Rectal smooth muscle tissue (tissue), 1 donor: ENCODE data around the gene CUEDC2.

Source experiments
- H3K27ac ChIP-seq: one replicate; pipeline ENCODE4 v1.7.0; 2013; ENCODE audit warnings: low read depth, low read length, inconsistent platforms
- H3K27me3 ChIP-seq: one replicate; pipeline ENCODE4 v1.7.0; 2013; ENCODE audit warnings: low read length; ENCODE audit not compliant: control insufficient read depth, insufficient read depth
- H3K36me3 ChIP-seq: one replicate; pipeline ENCODE4 v1.7.0; 2013; ENCODE audit warnings: low read length; ENCODE audit not compliant: control insufficient read depth, insufficient read depth
- H3K4me1 ChIP-seq: one replicate; pipeline ENCODE4 v1.7.0; 2013; ENCODE audit warnings: low read length; ENCODE audit not compliant: control insufficient read depth, insufficient read depth
- H3K4me3 ChIP-seq: one replicate; pipeline ENCODE4 v1.7.0; 2013; ENCODE audit warnings: low read length
- H3K9ac ChIP-seq: one replicate; pipeline ENCODE4 v1.7.0; 2013; ENCODE audit warnings: low read length

CUEDC2 gene

DNA sequence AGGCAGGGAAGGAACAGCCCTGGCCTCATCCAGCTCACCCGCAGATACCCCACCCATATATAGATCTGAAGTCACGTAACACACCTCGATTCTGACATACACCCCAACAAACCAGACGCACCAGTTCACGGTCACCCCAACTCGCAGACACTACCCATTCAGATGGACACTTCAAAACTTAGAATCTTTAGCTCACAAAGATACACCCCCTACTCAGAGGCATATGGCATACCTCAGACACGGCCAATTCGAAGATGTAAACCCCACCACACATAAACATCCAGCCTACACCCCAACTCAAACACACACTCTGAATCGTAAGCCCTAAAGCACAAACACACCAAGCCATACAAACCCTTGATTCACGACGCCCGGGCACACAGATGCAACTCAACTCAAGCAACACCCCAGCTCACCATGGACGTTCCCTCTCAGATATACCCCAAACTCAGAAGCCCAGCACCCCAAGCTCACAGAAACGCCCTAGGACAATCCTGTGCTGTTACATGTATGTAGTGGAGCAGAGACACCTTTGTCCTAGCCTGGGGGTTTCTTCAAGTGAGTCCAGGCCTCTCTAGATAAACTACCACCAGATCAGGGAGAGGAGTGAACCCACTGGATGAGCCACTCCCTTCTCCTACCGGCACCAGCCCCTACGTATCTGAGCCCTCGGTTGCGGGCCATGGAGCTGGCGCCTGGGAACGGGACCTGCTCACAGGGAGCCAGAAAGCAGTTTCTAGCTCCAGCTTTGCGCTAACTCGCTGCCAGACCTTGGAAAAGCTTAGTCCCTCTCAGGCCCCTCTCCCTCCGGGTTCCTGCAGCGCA, 22.6 kb downstream of the CUEDC2 start:
- H3K4me1 ChIP-seq: peaks cover 27% of the 10 kb centered on the region
- peak overlapping the region; percentile 50 for H3K9ac ChIP-seq
- H3K36me3 ChIP-seq: no peaks in the 10 kb centered on the region
- peaks cover 25% of the 10 kb centered on the region for H3K27me3 ChIP-seq
- peak overlapping the region; percentile 96 for H3K27ac ChIP-seq
- peak overlapping the region; percentile 62 for H3K4me3 ChIP-seq

DNA sequence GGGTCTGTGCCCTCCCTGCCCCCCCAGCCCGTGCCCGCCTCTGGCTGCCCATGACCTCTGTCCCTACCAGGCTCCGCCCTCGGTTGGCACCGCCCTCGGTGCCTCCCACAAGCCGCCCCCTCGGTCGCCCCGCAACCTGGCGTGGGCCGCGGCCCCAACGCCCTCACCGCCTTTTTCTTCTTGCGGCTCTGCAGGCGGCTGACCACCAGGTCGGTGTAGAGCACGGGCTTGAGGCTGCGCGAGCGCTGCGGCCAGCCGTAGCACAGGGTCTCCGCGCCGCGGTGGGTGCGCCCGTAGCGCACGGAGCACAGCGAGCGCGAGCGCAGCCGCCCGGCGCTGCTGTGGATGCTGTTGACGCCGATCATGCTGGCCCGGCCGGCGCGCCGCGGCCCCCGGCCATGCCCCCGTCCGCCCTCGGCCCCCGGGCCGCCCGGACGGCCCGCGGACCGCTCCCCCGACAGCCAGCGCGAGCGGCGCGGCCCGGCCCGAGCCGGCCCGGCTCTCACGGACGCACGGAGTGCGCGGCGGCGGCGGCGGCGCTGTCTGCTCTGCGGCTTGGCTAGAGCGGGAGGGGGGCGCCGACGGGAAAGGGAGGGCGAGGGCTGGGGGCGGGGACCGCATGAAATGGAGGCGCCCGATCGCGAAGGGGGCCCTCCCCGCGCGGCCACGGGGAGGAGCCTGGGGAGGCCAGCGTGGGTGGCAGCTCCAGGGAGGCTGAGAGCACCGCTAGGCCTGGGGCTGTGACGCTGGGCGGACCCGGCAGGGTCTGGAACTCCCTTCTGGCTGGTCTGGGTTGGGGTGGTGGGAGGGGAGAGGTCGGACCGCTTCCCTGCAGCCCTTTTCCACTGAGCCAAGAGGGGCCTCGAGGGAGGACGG, 23.4 kb downstream of the CUEDC2 start:
- peak overlapping the region; percentile 96 for H3K27ac ChIP-seq
- peaks cover 31% of the 10 kb centered on the region for H3K4me1 ChIP-seq
- no peaks in the 10 kb centered on the region for H3K36me3 ChIP-seq
- peaks cover 25% of the 10 kb centered on the region for H3K27me3 ChIP-seq
- peak overlapping the region; percentile 62 for H3K4me3 ChIP-seq
- peak overlapping the region; percentile 50 for H3K9ac ChIP-seq

DNA sequence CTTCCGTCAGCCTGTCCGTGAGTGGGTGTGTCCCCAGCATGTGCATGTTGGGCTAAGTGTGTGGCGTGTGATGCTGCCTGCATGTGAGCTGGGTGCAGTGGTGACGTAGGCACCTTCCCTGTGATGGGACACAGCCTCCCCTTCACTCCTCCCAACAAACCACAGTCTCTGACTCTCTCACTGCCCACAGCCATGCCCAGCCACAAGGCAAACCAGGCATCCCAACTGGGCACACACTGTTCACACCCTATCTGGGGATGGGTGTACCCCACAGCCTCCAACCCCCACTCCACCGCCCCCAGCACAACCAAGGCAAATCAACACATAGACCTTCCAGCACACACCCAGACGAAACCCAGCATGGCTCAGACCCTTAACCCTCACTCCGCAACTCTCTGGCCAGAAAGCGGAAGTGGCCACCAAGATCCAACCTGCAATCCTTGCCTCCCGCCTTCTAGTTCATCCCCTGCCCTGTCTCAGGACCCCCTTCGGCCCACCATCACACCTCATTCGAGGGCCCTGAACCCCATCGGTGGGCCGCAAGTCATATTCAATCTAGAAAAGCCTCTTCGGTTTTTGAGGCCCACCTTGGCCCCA, 24.1 kb downstream of the CUEDC2 start:
- peak overlapping the region; percentile 96 for H3K27ac ChIP-seq
- H3K9ac ChIP-seq: peak overlapping the region; percentile 46
- peaks cover 38% of the 10 kb centered on the region for H3K4me1 ChIP-seq
- peak overlapping the region; percentile 62 for H3K4me3 ChIP-seq
- no peaks in the 10 kb centered on the region for H3K36me3 ChIP-seq
- peaks cover 25% of the 10 kb centered on the region for H3K27me3 ChIP-seq

DNA sequence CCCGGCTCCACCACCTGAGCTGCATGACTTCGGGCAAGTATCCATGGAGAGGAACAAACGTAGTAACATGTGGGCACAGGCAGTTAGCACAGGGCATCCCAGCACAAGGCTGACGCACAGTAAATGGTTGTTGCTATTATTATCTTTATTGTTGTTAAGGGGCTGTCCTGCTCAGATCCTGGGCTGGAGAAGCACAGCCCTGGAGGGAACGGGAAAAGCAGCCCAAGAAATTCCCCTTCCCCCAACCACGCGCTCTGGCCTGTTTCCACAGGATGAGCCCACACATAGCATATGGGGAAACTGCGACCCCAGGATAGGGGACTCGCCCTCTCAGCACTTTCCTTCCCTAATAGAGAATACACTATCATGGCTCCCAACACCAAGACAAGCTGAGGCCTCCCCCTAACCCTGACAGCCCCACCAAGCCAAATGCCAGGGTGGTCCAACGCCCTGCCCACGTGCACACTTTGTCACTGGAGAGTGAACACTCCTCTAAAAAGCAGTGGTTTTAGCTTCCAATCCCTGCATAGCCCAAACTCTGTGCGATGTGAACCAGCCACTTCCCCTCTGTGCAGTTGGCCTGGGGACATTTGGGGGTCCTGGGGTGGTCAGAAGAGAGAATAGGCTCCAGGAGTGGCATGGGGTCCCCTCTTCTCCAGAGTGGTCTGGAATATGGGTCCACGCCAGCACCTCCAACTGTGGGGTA, 24.8 kb downstream of the CUEDC2 start:
- Histone ChIP-seq H3K9ac (peak overlapping the region; percentile 47), H3K36me3 (no peaks in the 10 kb centered on the region), H3K27me3 (peaks cover 25% of the 10 kb centered on the region), H3K4me3 (peak overlapping the region; percentile 37), H3K27ac (peak overlapping the region; percentile 96), H3K4me1 (peaks cover 40% of the 10 kb centered on the region)

DNA sequence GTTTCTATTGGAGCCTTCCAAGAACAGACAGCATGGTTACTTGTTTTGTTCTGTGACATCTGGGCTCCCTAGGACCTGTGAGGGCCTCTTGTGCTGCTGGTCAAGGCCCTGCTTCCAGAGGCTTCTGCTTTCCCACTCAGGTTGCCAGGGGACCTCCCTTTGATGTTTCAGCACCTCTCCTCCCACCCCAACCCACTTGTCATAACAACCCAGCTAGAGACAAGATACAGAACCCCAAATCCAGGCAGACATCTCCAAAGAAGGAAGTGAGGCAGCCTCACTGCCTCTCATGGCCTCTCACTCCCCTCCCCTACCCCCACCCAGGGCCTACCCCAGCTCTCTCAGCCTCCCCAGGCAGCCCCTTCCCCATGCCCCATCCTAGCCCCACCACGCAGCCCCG, 25.6 kb downstream of the CUEDC2 start:
- H3K36me3 ChIP-seq: peaks cover 3% of the 10 kb centered on the region
- H3K4me1 ChIP-seq: peaks cover 45% of the 10 kb centered on the region
- H3K27ac ChIP-seq: peak overlapping the region; percentile 96
- peaks cover 19% of the 10 kb centered on the region for H3K27me3 ChIP-seq
- H3K9ac ChIP-seq: no peak overlapping the region
- H3K4me3 ChIP-seq: peak overlapping the region; percentile 24

DNA sequence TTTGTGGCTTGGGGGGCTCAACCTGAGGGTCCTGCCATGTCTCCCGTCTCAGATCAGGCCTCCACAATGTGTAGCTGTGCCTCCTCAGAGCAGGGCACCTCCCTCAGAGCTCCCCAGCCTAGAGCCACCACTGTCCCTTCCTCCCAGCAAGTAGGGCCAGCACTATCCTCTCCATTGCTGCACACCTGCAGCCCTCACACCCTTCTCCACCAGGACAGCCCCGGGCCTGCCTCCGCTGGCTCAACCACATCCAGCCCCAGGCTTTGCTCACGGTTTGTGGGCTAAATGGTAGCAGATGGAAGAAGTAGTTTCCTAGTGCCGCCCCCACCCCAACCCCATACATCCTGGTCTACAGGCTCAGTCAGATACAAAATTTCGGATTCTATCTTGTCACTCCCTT, 26.7 kb downstream of the CUEDC2 start:
- H3K4me1 ChIP-seq: peaks cover 48% of the 10 kb centered on the region

DNA sequence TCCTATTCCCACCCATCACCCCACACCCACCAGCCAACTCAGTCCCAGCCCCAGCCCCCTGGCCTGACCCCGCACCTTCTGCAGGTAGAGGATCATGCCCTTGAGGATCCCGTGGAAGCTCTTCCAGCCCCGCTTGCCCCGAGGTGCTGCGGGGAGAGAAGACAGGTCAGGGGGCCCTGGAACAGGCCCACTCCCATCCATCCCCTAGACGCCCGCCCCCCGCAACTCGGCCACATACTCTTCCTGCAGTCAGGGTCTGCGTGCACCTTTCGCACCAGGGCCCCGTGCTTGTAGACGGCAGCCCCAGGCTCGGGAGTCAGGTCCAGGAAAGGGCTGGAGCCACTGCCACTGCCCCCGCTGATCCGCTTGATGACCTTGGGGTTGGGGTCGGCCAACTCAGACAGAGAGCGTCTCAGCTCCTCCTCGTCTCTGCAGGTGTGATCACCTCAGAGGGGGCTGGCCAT, 27.2 kb downstream of the CUEDC2 start:
- peaks cover 51% of the 10 kb centered on the region for H3K4me1 ChIP-seq
- H3K9ac ChIP-seq: no peak overlapping the region
- no peak overlapping the region for H3K4me3 ChIP-seq
- peak overlapping the region; percentile 96 for H3K27ac ChIP-seq
- H3K36me3 ChIP-seq: peaks cover 13% of the 10 kb centered on the region
- H3K27me3 ChIP-seq: peaks cover 9% of the 10 kb centered on the region

More for the DNA sequence above, 26.7 kb downstream of the CUEDC2 start:
- Histone ChIP-seq H3K4me3 (peak overlapping the region; percentile 37), H3K9ac (no peak overlapping the region), H3K36me3 (peaks cover 12% of the 10 kb centered on the region), H3K27me3 (peaks cover 9% of the 10 kb centered on the region), H3K27ac (peak overlapping the region; percentile 96)

DNA sequence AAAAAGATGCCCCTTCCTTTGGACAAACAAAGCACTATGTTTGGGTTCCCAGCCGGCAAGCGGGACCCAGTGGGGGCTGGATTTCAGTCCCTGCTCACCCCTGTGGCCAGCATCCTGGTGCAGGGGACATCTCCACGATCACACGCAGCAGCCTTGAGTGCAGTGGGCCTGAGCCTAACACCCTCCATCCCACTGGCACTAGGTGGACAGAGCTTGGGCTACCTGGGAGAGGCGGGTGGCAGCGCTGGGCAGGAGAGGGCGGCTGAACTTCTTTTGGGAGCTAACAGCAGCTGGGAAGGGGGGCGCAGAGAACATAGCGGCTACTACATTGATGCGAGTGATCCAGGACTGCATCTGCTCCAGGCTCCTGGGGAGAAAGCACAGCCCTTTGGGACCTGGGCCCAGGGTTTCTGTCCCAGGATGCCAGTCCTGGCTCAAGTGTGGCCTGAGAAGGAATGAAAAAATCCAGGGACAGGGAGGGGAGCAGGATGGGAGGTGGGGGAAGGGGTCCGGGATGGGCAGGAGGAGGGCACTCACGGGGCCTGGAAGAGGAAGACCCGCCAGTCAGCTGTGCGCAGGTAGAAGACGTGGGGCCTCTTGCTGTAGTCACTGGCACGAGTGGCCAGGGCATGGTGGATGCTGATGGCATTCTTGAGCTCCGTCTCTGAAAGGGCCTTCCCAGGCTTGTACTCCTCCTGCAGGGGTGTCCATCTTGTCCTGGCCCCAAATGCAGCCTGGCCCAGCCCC, 27.8 kb downstream of the CUEDC2 start:
- Histone ChIP-seq H3K27ac (peak overlapping the region; percentile 96), H3K9ac (peak overlapping the region; percentile 2), H3K27me3 (peaks cover 6% of the 10 kb centered on the region), H3K36me3 (peaks cover 13% of the 10 kb centered on the region), H3K4me3 (no peak overlapping the region), H3K4me1 (peaks cover 53% of the 10 kb centered on the region)

DNA sequence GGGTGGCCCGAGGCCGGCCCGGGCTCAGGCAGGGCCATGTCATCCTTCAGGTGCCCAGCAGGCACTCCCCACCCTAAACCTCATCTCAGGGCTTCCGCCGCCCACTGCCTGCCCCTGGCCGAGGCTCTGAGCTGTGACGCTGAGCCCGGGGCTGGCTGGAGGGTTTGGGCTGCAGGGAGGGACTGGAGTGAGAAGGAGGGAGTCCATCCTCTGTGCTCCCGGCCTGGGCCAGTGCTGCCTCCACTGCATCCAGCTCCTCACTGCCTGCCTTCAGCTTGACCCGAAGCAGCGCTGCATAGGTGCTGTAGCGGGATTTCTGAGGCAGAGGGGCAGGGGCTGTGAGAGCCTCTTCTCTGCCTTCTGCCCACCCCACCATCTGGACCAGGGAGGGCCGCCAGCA, 29.3 kb downstream of the CUEDC2 start:
- Histone ChIP-seq H3K36me3 (peaks cover 13% of the 10 kb centered on the region), H3K4me1 (peaks cover 56% of the 10 kb centered on the region), H3K9ac (no peak overlapping the region), H3K27me3 (no peaks in the 10 kb centered on the region), H3K4me3 (no peak overlapping the region), H3K27ac (peak overlapping the region; percentile 97)

GRCh38 chr10:102402512-102402896, 29.9 kb downstream of the CUEDC2 start:
- Histone ChIP-seq H3K36me3 (peaks cover 13% of the 10 kb centered on the region), H3K9ac (no peak overlapping the region), H3K27ac (peak overlapping the region; percentile 97), H3K4me3 (no peak overlapping the region), H3K4me1 (peaks cover 59% of the 10 kb centered on the region), H3K27me3 (no peaks in the 10 kb centered on the region)

- Histone ChIP-seq H3K4me3 (no peak overlapping the region), H3K4me1 (peaks cover 62% of the 10 kb centered on the region), H3K27ac (peak overlapping the region; percentile 97), H3K27me3 (no peaks in the 10 kb centered on the region), H3K36me3 (peaks cover 14% of the 10 kb centered on the region), H3K9ac (peak overlapping the region; percentile 17)
Observed at GRCh38 chr10:102401735-102402511, 30.5 kb downstream of the CUEDC2 start.
